HG03196 (cell line): Measurements from ENCODE around the gene GIMAP1.

Source experiments
- ATAC-seq: cut with Tn5 transposase; IDR thresholded peaks from one replicate; pipeline ENCODE4 v1.9.1; 2021; ENCODE audit not compliant: unreplicated experiment

Gene GIMAP1

DNA sequence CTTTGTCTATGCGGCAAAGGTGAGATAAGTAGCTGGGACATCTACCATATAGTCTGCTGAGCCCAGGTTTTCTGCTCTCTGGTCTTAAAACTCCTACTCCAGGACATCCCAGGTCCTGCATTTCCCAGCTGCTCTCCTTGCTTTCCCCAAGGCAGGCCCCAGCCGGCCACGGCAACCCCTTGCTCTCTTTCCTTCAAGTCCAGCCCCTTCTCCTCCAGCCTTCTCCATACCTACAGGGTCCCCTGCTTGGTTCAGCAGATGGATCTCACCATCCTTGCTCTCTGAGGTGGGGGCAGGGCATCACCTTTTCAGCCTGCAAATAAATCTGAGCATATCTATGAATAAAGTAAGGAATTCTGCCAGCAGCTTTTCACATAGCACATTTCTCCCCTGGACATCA, 29.5 kb downstream of the GIMAP1 start:
- no peak for ATAC-seq

DNA sequence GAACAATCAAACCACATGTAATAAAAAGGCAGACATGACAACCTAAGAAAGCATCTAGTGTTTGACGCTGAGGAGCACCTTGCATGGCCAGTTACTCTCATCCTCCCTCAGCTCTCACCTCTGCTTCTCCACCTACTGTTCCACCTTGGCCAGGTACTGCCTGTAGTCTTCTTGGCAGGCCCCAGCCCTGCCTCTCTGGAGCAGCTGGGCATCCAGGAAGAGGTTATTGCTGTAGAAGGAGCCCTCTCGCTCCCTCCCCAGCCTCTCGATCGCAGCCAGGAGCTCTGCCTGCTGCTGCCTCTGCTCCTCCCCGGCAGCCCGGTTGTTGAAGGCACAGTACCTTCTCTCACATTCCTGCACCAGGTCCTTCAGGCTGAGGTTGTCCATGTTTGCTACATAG, 30.5 kb downstream of the GIMAP1 start:
- no peak for ATAC-seq

DNA sequence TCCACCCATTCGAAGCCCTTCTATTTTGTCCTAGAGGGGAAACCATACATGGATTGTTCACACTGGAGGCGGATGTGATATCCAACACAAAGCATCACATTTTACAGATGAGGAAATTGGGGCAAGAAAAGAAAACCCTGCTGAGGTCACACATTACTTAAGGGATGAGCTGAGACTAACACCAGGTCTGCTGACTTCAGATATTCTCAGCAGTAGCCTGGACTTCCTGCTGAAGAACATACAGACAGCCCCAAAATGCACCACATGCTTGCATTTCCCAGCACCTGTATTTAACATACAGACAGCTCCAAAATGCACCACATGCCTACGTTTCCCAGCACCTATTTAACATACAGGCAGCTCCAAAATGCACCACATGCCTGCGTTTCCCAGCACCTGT, 32.0 kb downstream of the GIMAP1 start:
- no peak for ATAC-seq

DNA sequence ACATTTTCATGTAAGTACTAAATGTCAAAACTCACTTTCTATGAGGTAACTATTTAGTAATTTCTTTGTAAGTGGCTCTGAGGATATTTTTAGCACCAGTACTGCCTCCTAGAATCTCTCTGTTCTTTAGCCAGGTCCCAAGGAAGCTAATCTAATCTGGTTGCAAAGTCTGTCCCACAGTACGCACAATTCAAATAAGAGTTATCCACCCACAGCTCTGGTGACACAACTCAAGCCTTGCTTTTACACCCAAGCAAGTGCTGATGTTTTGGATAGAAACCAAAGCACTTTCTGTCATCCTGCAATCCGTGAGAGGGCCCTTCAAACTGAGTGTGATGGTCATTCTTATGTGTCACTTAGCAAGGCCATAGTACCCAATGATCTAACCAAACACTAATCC, 35.3 kb downstream of the GIMAP1 start:
- ATAC-seq, result no peak

DNA sequence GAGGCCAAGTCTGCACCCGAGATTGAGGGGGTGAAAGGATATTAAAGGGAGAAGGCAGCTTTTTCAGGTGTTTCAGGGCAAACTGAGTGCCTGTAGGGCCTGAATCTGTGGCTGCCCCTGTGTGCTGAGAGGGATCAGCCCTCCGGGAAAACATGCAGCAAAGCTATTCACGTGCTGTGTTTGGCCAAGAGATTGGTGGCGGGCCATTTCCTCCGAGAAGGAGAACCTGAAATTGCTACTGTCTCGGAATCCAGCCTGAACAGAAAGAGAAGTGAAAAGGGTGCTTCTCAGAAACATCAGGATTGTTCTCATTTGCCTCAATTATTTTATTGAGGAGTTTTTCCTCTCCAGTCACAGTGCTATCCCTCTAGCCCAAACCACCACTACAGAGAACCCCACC, 36.8 kb downstream of the GIMAP1 start:
- no peak for ATAC-seq

DNA sequence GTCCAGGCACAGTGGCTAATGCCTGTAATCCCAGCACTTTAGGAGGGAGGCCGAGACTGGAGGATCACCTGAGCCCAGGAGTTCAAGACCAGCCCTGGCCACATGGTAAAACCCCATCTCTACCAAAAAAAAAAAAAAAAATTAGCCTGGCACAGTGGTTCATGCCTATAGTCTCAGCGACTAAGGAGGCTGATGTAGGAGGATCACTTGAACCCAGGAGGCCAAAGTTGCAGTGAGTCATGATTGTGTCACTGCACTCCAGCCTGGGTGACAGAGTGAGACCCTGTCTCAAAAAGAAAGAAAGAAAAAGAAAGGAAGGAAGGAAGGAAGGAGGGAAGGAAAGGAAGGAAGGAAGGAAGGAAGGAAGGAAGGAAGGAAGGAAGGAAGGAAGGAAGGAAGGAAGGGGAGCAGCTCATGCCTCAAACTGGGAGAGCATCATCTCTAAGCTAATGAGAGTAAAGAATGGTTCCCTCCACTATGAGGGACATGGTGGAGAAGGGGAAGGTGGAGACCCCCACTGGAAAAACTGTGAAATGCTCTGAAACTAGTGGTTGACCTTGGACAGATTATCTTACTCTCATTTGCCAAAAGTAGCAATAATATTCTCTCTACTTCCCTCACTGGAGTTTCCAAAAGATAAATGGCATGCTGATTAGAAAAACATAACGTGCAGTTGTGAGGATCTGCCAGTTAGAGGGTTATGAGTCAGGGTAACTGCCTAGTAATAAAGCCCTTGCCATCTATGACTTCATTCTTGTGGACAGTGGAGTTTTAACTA, 37.6 kb downstream of the GIMAP1 start:
- peak; percentile 50 for ATAC-seq

DNA sequence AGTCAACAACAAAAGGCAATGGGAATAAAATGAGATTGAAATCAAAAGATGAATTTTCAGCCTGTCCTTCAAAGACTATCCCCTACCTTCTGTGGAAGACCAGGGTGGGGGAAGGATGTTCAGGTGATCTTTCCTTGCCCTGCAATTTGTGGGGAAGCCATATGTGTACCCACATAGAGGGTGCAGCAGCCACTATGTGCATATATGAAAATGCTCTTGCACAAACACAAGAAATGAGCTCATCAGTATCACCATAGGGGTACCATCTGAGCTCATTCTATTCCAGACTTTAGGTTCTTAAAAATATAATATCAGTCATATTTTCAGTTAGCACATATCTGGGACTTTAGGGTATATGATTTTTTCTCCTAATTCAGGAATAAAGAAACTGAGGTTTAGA, 38.5 kb downstream of the GIMAP1 start:
- ATAC-seq, result no peak

DNA sequence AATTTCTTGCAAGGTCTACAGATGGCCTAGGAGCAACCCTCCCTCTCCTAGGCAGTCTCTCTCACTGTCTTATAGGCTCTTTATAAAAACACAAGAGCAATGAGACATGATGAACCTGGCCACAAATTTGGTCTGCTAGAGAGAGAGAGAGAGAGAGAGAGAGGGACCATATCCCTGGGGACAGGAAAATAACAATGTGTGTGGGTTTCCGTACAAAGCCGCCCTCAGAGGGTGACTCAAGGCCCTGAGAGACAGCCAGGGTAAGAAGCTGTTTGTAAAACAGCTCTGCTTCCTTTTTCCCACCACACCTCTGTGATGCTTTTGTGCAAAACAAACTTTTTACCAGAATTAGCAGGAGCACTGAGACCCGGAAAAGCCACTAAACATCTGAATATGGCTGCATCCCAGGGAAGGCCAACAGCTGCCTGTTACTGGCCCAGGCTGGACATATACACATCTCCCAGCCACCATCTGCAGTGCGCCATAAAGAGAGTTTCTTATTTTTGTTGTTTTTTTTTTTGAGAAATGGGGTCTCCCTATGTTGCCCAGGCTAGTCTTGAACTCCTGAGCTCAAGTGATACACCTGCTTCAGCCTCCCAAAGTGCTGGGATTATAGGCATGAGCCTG, 39.2 kb downstream of the GIMAP1 start:
- ATAC-seq, result peak; percentile 58

DNA sequence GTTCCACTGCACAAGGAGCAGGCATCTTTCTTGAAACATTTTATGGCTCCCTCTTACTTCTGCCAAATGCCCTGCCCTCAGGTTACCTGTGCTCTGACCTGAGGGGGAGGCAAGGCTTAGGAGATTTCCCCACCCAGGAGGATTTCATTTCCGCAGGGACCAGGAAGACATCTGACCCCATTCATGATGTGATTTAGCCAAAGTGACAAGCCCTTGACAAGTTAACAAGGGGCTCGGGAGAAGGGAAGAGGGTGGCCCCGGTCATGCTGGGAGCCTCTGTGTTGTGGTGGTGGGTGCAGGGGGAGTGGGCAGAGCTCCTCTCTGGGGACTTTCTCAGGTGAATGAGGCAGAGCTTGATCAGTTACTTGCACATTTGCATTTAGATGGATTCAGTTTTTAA, 39.8 kb downstream of the GIMAP1 start:
- no peak for ATAC-seq

DNA sequence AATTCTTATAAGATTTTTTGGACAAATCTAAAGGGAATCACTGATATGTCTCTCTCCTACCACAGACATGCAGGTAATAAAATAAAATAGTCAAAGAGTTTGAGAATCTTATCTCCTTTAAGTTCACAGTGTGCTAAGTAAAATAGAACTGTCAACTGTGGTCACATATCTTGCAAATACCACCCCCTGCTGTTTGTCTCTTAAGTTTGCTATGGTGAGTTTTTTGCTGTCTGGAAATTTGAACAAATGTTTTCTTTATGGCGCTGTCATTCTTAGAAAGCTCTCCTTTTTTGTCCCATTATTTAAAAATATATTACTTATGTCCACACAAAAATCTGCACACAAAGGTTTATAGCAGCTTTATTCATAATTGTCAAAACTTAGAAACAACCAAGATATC, 40.4 kb downstream of the GIMAP1 start:
- no peak for ATAC-seq

DNA sequence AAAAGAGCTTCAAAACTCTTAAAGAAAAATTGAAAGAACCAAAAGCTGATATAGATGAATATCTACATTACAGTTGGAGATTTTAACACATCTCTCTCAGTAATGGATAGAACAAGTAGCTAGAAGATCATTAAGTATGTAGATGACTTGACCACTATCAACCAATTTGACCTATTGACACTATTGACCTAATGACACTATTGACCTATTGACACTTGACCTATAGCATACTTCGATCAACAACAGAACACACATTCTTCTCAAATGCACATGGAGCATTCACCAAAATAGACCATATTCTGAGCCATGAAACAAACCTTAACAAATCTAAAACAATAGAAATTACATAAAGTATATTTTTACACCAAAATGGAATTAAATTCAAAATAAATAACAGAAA, 43.1 kb downstream of the GIMAP1 start:
- no peak for ATAC-seq

DNA sequence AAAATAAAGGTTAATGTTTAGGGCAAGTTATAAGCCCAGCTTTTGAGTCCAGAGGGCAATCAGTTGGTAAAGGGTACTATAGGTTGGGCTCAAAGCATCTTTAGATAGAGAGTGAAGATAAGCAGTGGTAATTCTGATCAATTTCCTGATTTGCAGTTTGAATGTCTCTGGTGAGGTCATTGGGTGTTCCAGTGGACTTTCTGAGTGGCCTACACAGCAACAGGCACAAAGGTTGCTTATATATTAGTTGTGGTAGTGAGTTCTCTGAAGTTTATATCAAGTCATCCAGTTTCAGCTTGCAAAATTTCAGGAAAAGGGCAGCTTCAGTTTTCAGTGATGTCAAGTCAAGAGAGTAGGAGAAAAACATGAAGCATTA, 49.9 kb downstream of the GIMAP1 start:
- ATAC-seq, result no peak

DNA sequence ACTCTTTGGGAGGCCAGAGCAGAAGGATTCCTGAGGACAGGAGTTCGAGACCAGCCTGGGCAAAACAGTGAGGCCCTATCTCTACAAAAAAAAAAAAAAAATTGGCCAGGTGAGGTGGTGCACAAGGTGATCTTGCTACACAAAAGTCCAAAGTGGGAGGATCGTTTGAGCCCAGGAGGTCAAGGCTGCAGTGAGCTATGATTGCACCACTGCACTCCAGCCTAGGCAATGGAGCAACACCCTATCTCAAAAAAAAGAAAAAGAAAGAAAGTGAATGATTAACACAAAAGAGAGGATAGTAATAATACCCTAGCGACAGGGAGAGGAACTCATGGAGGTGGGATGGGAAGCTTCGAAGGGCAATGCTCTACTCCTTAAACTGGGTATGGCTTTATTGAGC, 53.4 kb downstream of the GIMAP1 start:
- ATAC-seq, result no peak
